Activated CD8-positive, alpha-beta T cell treated with anti-CD3 and anti-CD28 coated beads for 36 hours (primary cell): ENCODE measurements around the gene LGALSL. TPM values are rescaled to one million over a fixed set of nuclear protein-coding genes. Genes with fewer than 3 reads are reported as not detected.

Experiments used
- ATAC-seq: fragments of 200-7000 bp; cut with Tn5 transposase; one replicate; pipeline ENCODE4 v1.10.0; 2021; ENCODE audit warnings: mild to moderate bottlenecking, moderate library complexity
- CTCF ChIA-PET: fragments of 350-600 bp; sonication (Branson Sonifier 250); formaldehyde crosslinking; loops from one replicate; lab custom pipeline; 2021; ENCODE audit warnings: antibody characterized with exemption; lab: Charles Lee
- POLR2A ChIA-PET: fragments of 350-600 bp; sonication (Branson Sonifier 250); formaldehyde crosslinking; loops from one replicate; lab custom pipeline; 2021; ENCODE audit warnings: antibody characterized with exemption; lab: Charles Lee
- DNase-seq: peaks from one replicate; pipeline ENCODE4 v3.0.0-alpha.2; 2020
- H3K27ac Mint-ChIP-seq: one replicate; pipeline ENCODE4 v1.8.0; 2021; ENCODE audit warnings: mild to moderate bottlenecking, mixed read lengths
- H3K27me3 Mint-ChIP-seq: one replicate; pipeline ENCODE4 v1.8.0; 2021; ENCODE audit warnings: mixed read lengths
- H3K36me3 Mint-ChIP-seq: one replicate; pipeline ENCODE4 v1.8.0; 2021; ENCODE audit warnings: low read depth, mixed read lengths
- H3K4me1 Mint-ChIP-seq: one replicate; pipeline ENCODE4 v1.8.0; 2021; ENCODE audit warnings: low read depth, mixed read lengths
- H3K4me3 Mint-ChIP-seq: one replicate; pipeline ENCODE4 v1.8.0; 2021; ENCODE audit warnings: mild to moderate bottlenecking, moderate library complexity, mixed read lengths
- H3K9me3 Mint-ChIP-seq: one replicate; pipeline ENCODE4 v1.8.0; 2021; ENCODE audit warnings: mixed read lengths
- CTCF ChIP-seq: fragments of 200-600 bp; IDR thresholded peaks from one replicate; pipeline ENCODE4 v1.8.0; 2022; ENCODE audit warnings: antibody characterized with exemption, mild to moderate bottlenecking
- intact Hi-C: fragments of 100-400 bp; cut with micrococcal nuclease; formaldehyde crosslinking; loops from one replicate; pipeline ENCODE4 v1.10.0; 2022
- total RNA-seq, 2 experiments: library from RNA; stranded (reverse); gene quantifications; one replicate each; pipeline ENCODE4 v1.2.3, GENCODE V29; 2021

LGALSL gene
- total RNA-seq, 2 experiments from 2014 or later: 3.8 to 3.9 TPM

GRCh38 chr2:64420677-64421076, 33.3 kb upstream of the LGALSL start:
- no peak for DNase-seq
- TF ChIP-seq CTCF: no peak
- Mint-ChIP-seq H3K4me3 (no peak overlapping the region), H3K36me3 (no peaks in the 10 kb centered on the region), H3K27me3 (no peaks in the 10 kb centered on the region), H3K4me1 (no peaks in the 10 kb centered on the region), H3K27ac (no peak overlapping the region), H3K9me3 (no peaks in the 10 kb centered on the region)
- CTCF ChIA-PET: interaction anchor here (0.6 to 1.1 kb wide), 2 partner anchors 50 to 166 kb away, joined by 3 read pairs; no protein-coding TSS in a partner anchor
- no peak for ATAC-seq
- intact Hi-C loops: no loop called here
- POLR2A ChIA-PET: no interaction called here

GRCh38 chr2:64421201-64421600, 32.8 kb upstream of the LGALSL start:
- ChIA-PET POLR2A (no interaction called here), CTCF (interaction anchor here (0.6 to 1.8 kb wide), 3 partner anchors 50 to 166 kb away, joined by 3 to 5 read pairs (median 3); no protein-coding TSS in a partner anchor)
- Mint-ChIP-seq H3K27me3 (no peaks in the 10 kb centered on the region), H3K4me3 (no peak overlapping the region), H3K36me3 (no peaks in the 10 kb centered on the region), H3K9me3 (no peaks in the 10 kb centered on the region), H3K4me1 (no peaks in the 10 kb centered on the region), H3K27ac (no peak overlapping the region)
- no peak for TF ChIP-seq CTCF
- ATAC-seq: no peak
- no peak for DNase-seq
- intact Hi-C loops: no loop called here

- Mint-ChIP-seq H3K4me3 (no peak overlapping the region), H3K9me3 (no peaks in the 10 kb centered on the region), H3K4me1 (no peaks in the 10 kb centered on the region), H3K27me3 (no peaks in the 10 kb centered on the region), H3K27ac (no peak overlapping the region), H3K36me3 (no peaks in the 10 kb centered on the region)
- ATAC-seq (no peak), DNase-seq (no peak)
- TF ChIP-seq CTCF: no peak
- ChIA-PET POLR2A (no interaction called here), CTCF (interaction anchor here (1.2 to 1.8 kb wide), 2 partner anchors 65 to 91 kb away, joined by 3 to 5 read pairs; no protein-coding TSS in a partner anchor)
- intact Hi-C loops: no loop called here
Observed at GRCh38 chr2:64422466-64422865, 31.5 kb upstream of the LGALSL start.

- Mint-ChIP-seq H3K4me1 (no peaks in the 10 kb centered on the region), H3K27me3 (no peaks in the 10 kb centered on the region), H3K27ac (no peak overlapping the region), H3K36me3 (no peaks in the 10 kb centered on the region), H3K4me3 (no peak overlapping the region), H3K9me3 (no peaks in the 10 kb centered on the region)
- ChIA-PET CTCF (no interaction called here), POLR2A (no interaction called here)
- no peak for DNase-seq
- no peak for TF ChIP-seq CTCF
- intact Hi-C loops: no loop called here
- ATAC-seq: no peak
Observed at GRCh38 chr2:64423303-64423702, 30.7 kb upstream of the LGALSL start.

- ATAC-seq: no peak
- DNase-seq: no peak
- Mint-ChIP-seq H3K9me3 (no peaks in the 10 kb centered on the region), H3K27ac (no peak overlapping the region), H3K27me3 (no peaks in the 10 kb centered on the region), H3K36me3 (no peaks in the 10 kb centered on the region), H3K4me1 (no peaks in the 10 kb centered on the region), H3K4me3 (no peak overlapping the region)
- ChIA-PET POLR2A (no interaction called here), CTCF (no interaction called here)
- intact Hi-C loops: no loop called here
- TF ChIP-seq CTCF: no peak
Observed at GRCh38 chr2:64424416-64424987, 29.5 kb upstream of the LGALSL start.
